HCT116 (cell line): ENCODE measurements around the gene CELA3A. TPM values are rescaled to one million over a fixed set of nuclear protein-coding genes. Genes with fewer than 3 reads are reported as not detected.
"Not testable (repeated sequence)": the region's sequence is repeated elsewhere in the genome, so short reads cannot be mapped to it uniquely, and the experiment has no call there.

Experiments used
- ATAC-seq: fragments of 200-7000 bp; cut with Tn5 transposase; 2 replicates; pipeline ENCODE4 v1.9.1; 2020; ENCODE audit warnings: mild to moderate bottlenecking, moderate library complexity
- BruUV-seq: library from RNA; stranded (reverse); fragments of 400-500 nt; replicated peaks from 2 replicates; lab custom pipeline; 2021; lab: Mats Ljungman, UMichigan
- CTCF ChIA-PET: fragments of 300-600 bp; sonication (Branson Sonifier 250); formaldehyde crosslinking; loops from one replicate; lab custom pipeline; 2021; ENCODE audit warnings: antibody characterized with exemption; lab: Charles Lee
- POLR2A ChIA-PET: fragments of 300-600, 350-600 bp; sonication (Branson Sonifier 250); formaldehyde crosslinking; loops from one replicate; lab custom pipeline; 2021; ENCODE audit warnings: antibody characterized with exemption; lab: Charles Lee
- RAD21 ChIA-PET, 2 experiments: fragments of 300-600 bp; sonication (Branson Sonifier 250); formaldehyde crosslinking; loops; one replicate each; lab custom pipeline; 2023; ENCODE audit warnings: low total read pairs in 2 of 2; ENCODE audit not compliant: uncharacterized antibody in 2 of 2, unreplicated experiment in 2 of 2, low non-redundant PET in 1 of 2; lab: Charles Lee
- DNase-seq: peaks from one replicate; pipeline ENCODE4 v3.0.0-alpha.2; 2010; ENCODE audit warnings: low read depth, low spot score
- H2AFZ ChIP-seq: fragments of 200-600 bp; shearing (Covaris generic), sonication (generic); 2 replicates; pipeline ENCODE4 v1.6.1; 2017; ENCODE audit warnings: low read depth, mixed run types, mixed read lengths, antibody characterized with exemption, low read length; ENCODE audit not compliant: poor library complexity, severe bottlenecking
- H3K27ac ChIP-seq: 2 replicates; pipeline ENCODE4 v1.5.1; 2012; ENCODE audit warnings: low read depth, low read length
- H3K27me3 ChIP-seq: fragments of 200-600 bp; sonication (generic); 2 replicates; pipeline ENCODE4 v1.6.1; 2016; ENCODE audit warnings: mixed run types, low read length, mixed read lengths; ENCODE audit not compliant: insufficient read depth
- H3K36me3 ChIP-seq, 2 experiments: fragments of 200-500 bp in 1 of 2; fragments of 200-600 bp in 1 of 2; sonication (Bioruptor generic) in 1 of 2; sonication (generic) in 1 of 2; 2 replicates each; pipeline versions ENCODE4 v1.5.1 to v1.6.1; 2014 to 2016; ENCODE audit warnings: low read length in 2 of 2, inconsistent platforms in 1 of 2, mixed read lengths in 1 of 2, mixed run types in 1 of 2; ENCODE audit not compliant: insufficient read depth in 2 of 2, control insufficient read depth in 1 of 2
- H3K4me1 ChIP-seq, 2 experiments: fragments of 200-600 bp in 1 of 2; sonication (generic) in 1 of 2; 2 replicates each; pipeline versions ENCODE4 v1.5.1 to v1.6.1; 2012 to 2017; ENCODE audit warnings: low read length in 2 of 2, inconsistent platforms in 1 of 2, mild to moderate bottlenecking in 1 of 2, mixed read lengths in 1 of 2, mixed run types in 1 of 2, moderate library complexity in 1 of 2; ENCODE audit not compliant: insufficient read depth in 2 of 2, control insufficient read depth in 1 of 2
- H3K4me2 ChIP-seq: fragments of 200-600 bp; sonication (generic); 2 replicates; pipeline ENCODE4 v1.6.1; 2017; ENCODE audit warnings: mixed run types, low read length, mixed read lengths
- H3K4me3 ChIP-seq, 2 experiments: fragments of 200-600 bp in 1 of 2; sonication (generic) in 1 of 2; replicated peaks in 1 of 2; 2 replicates each; pipeline ENCODE4 v1.5.1; 2011 to 2016; ENCODE audit warnings: low read length in 2 of 2, control low read depth in 1 of 2, low read depth in 1 of 2, mild to moderate bottlenecking in 1 of 2, mixed read lengths in 1 of 2, mixed run types in 1 of 2
- H3K79me2 ChIP-seq: fragments of 200-600 bp; sonication (generic); 2 replicates; pipeline ENCODE4 v1.6.1; 2017; ENCODE audit warnings: mild to moderate bottlenecking, mixed run types, low read length, moderate library complexity, mixed read lengths; ENCODE audit not compliant: insufficient read depth
- H3K9ac ChIP-seq: fragments of 200-600 bp; sonication (generic); 2 replicates; pipeline ENCODE4 v1.6.1; 2016; ENCODE audit warnings: low read length, mixed read lengths
- H3K9me2 ChIP-seq: fragments of 200-600 bp; sonication (generic), shearing (Covaris generic); 2 replicates; pipeline ENCODE4 v1.6.1; 2017; ENCODE audit warnings: mixed run types, mild to moderate bottlenecking, moderate library complexity; ENCODE audit not compliant: insufficient read depth
- H3K9me3 ChIP-seq, 2 experiments: fragments of 200-500 bp in 1 of 2; fragments of 200-600 bp in 1 of 2; sonication (Bioruptor generic) in 1 of 2; sonication (generic) in 1 of 2; 2 replicates each; pipeline ENCODE4 v1.6.1; 2014 to 2017; ENCODE audit warnings: low read length in 2 of 2, mixed read lengths in 2 of 2, inconsistent platforms in 1 of 2, low read depth in 1 of 2, mild to moderate bottlenecking in 1 of 2, mixed run types in 1 of 2, moderate library complexity in 1 of 2; ENCODE audit not compliant: control insufficient read depth in 1 of 2, insufficient read depth in 1 of 2
- H4K20me1 ChIP-seq: fragments of 200-600 bp; sonication (generic), shearing (Covaris generic); 2 replicates; pipeline ENCODE4 v1.6.1; 2017; ENCODE audit warnings: mixed run types, mild to moderate bottlenecking, moderate library complexity; ENCODE audit not compliant: insufficient read depth
- intact Hi-C: fragments of 100-400 bp; cut with micrococcal nuclease; formaldehyde crosslinking; loops from 2 replicates; pipeline ENCODE4 v1.10.0; 2022
- total RNA-seq: library from RNA; stranded (reverse); gene quantifications from one replicate; pipeline ENCODE4 v1.2.1, GENCODE V29; 2021; ENCODE audit not compliant: unreplicated experiment

CELA3A gene
- total RNA-seq, 1 experiment from 2014 or later: 9.0 TPM

- H3K79me2 ChIP-seq, H3K27ac ChIP-seq, DNase-seq, CTCF ChIA-PET, H3K4me1 ChIP-seq, H3K9ac ChIP-seq, POLR2A ChIA-PET, H4K20me1 ChIP-seq, H3K9me2 ChIP-seq, H2AFZ ChIP-seq, H3K4me2 ChIP-seq, intact Hi-C loops, H3K36me3 ChIP-seq, ATAC-seq, H3K9me3 ChIP-seq, H3K4me3 ChIP-seq, H3K27me3 ChIP-seq, RAD21 ChIA-PET, BruUV-seq: not testable (repeated sequence)
These were observed 11.6 kb upstream of the CELA3A start for GRCh38 chr1:21989672-21990393.

- H3K9me3 ChIP-seq, RAD21 ChIA-PET, ATAC-seq, H3K9me2 ChIP-seq, BruUV-seq, H3K27ac ChIP-seq, H3K4me3 ChIP-seq, H3K27me3 ChIP-seq, DNase-seq, CTCF ChIA-PET, intact Hi-C loops, H3K36me3 ChIP-seq, H3K79me2 ChIP-seq, H4K20me1 ChIP-seq, H2AFZ ChIP-seq, H3K4me2 ChIP-seq, POLR2A ChIA-PET, H3K4me1 ChIP-seq, H3K9ac ChIP-seq: not testable (repeated sequence)
These were observed 9.3 kb upstream of the CELA3A start for GRCh38 chr1:21992186-21992585.

DNA sequence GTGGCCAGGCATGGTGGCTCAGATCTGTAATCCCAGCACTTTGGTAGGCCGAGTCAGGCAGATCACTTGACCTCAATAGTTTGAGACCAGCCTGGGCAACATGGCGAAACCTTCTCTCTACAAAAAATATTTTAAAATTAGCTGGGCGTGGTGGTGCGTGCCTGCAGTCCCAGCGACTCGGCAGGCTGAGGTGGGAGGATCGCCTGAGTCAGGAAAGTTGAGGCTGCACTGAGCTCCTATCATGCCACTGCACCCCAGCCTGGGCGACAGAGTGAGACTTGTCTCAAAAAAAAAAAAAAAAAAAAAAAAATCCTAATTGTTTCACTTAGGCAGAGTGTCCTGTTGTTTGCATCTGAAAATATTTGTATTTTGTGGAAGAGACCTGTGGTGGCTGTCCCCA is 6.7 kb upstream of the CELA3A start:
- H3K36me3 ChIP-seq, H3K79me2 ChIP-seq, CTCF ChIA-PET, H3K27me3 ChIP-seq, RAD21 ChIA-PET, H3K4me3 ChIP-seq, POLR2A ChIA-PET, H3K9me3 ChIP-seq, H3K4me2 ChIP-seq, H3K9me2 ChIP-seq, H3K9ac ChIP-seq, H2AFZ ChIP-seq, BruUV-seq, DNase-seq, H4K20me1 ChIP-seq, ATAC-seq, intact Hi-C loops, H3K27ac ChIP-seq: not testable (repeated sequence)
- H3K4me1 ChIP-seq: peaks cover 0 to 10% of the 10 kb centered on the region in 2 experiments; a peak in 2 of 4 replicates

- H4K20me1 ChIP-seq, H3K4me2 ChIP-seq, H3K9me2 ChIP-seq, H3K27ac ChIP-seq, CTCF ChIA-PET, H3K36me3 ChIP-seq, DNase-seq, intact Hi-C loops, BruUV-seq, POLR2A ChIA-PET, H3K9ac ChIP-seq, H3K4me3 ChIP-seq, ATAC-seq, H3K27me3 ChIP-seq, H3K79me2 ChIP-seq, H2AFZ ChIP-seq, RAD21 ChIA-PET, H3K9me3 ChIP-seq: not testable (repeated sequence)
- peaks cover 0 to 10% of the 10 kb centered on the region in 2 experiments; a peak in 2 of 4 replicates for H3K4me1 ChIP-seq
These were observed 4.8 kb upstream of the CELA3A start for GRCh38 chr1:21996663-21996970.
